SW480 (cell line): ENCODE results near the gene CD164L2.
A peak's percentile ranks its signal among the peaks of the same experiment; 100 is the strongest.

Source experiments
- DNase-seq: peaks from one replicate; pipeline ENCODE4 v3.0.0-alpha.2; 2016; ENCODE audit warnings: low spot score

Gene CD164L2

DNA sequence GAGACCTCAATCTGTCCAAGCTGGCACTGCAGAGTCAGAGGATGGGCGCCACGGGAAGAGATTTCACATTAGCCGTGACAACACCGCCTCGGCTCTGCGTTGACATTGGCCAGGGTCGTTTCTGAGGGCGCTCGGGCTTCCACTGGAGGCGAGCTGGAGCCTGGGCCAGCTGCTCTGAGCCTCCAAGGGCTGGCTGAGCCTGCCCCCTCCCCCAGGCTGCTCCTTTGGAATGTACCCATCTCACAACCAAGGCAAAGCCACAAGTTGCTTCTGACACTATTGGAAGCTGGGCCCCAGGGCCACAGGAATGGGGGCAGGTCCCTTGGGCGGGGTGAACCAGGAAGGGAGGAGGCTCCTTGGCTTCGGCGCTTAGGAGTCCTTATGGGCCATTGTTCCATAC is 21.9 kb upstream of the CD164L2 start:
- no peak for DNase-seq

GRCh38 chr1:27403931-27404330 is 20.8 kb upstream of the CD164L2 start:
- DNase-seq, result no peak

- DNase-seq, result no peak
Measured at GRCh38 chr1:27403065-27403726, 20.1 kb upstream of the CD164L2 start.

DNA sequence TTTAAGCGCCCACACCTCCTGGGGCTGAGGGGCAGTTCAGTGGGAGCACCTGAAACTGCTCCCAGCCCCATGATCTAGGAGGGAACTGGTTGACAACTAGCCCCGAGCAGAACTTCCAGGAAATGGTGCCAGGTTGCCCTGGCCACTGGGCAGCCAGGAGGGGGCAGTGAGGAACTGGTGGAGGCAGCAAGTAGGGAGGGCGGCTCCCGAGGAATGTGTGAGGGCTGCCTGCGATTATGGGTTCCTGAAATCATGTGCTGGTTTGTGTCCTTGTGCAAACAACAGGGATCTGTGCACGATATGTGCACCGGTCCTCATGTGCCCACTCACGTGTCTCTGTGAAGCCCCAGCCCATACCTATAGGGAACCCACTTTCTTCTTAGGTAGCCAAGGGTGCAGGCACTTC is 19.2 kb upstream of the CD164L2 start:
- DNase-seq, result peak; percentile 28

DNA sequence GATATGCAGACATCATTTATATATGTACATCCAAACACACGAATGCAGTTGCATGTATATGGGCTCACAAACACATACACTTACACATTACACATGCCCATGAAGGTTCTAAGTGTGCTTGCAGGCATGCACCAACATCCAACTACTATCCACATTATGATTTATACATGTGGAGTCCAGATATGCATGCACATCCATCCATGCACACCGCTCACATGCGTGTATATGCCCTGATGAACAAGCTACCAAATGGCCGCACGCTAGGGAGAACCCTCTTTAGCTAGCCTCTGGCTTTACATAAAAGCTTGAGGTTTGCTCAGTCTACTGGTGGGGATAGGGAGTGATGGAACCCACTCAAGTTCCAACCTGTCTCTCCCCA is 17.8 kb upstream of the CD164L2 start:
- no peak for DNase-seq

DNA sequence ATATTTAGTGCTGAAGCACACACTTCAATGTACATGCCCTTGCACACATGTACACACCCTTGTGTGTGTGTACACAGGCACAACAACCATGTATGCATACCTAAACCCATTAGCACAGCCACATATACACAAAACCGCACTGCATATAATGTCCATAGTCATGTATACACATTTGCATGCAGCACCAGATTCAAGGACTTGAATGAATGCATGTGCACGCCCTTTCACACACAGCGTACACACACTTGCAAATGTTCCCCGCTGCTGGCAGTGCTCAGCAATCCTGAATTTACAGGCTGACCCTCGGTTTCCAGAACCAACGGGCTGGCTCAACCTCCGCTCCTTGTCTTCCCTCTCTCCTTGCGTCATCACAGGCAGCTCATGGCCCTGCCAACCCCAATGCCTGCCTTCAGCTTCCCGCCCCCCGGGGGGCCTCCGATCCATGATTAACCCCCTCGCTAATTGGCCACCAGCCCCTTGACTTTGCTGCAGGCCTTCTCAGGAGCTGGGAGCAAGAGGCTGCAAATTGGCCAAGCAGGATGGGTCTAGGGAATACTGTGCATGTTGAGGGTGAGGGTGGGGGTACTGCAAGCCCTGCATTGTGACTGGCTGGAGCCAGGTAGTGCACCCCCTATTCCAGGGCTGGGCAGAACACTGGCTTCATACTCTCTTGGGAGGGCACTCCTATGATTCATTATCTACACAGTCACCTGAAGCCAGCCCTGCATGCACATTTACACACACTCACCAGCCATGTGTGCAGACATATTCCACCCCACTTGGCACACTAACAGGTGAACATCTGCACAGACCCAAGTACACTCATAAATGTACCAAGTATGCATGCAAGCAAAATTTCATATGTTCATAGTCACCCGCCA is 17.2 kb upstream of the CD164L2 start:
- no peak for DNase-seq

- no peak for DNase-seq
Measured at GRCh38 chr1:27399251-27400025, 16.3 kb upstream of the CD164L2 start.

DNA sequence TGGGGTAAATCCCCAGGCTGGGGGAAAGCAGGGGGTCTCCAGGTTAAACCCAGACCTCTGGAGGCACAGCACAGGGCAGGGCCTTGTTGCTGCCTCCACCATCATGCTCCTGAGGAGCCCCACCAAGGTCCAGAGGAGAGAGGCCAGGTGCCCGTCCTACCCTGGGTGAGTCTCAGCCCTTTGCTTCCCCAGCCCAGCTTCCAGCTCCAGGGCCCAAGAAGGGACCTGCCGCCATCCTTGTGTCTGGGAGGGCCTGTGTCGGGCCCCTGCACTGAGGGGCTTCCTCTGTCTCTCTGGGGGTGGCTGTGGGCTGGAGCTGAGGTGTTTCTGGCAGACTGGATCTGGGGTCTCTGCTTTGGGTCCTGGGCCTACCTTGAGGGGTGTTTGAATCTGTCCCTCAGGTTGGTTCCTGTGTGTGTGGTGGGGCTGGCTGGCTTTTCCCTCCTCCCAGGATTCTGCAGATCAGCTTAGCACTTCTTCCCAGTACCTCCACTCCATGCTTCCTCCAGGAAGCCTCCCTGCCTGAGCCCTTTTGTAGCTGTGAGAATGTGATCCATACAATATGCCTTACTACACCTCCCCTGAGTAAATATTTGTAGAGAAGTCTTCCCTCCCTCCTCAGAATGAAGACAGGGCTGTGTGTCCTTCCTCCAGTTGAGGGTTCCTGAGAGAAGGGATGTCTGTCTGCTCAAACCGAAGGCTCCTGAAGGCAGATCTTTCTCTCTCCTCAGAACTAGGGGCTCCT is 15.4 kb upstream of the CD164L2 start:
- no peak for DNase-seq

DNA sequence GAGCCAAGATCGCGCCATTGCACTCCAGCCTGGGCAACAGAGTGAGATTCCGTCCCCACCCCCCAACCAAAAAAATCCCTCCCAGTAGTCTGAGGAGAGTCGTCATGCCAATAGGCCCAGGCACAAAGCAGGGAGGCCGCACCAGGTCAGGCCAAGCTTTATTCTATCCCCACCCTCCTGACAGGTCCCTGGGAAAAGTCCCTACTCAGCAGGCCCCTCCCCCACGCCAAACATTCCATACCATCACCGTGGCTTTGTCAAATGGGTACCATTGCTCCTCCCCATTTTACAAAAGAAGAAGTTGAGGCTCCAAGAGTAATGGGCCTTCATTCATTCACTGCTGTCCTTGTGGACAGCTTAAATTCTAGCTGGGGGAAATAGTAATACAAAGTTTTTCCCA is 14.6 kb upstream of the CD164L2 start:
- no peak for DNase-seq

GRCh38 chr1:27397110-27397509 is 14.0 kb upstream of the CD164L2 start:
- DNase-seq, result no peak

DNA sequence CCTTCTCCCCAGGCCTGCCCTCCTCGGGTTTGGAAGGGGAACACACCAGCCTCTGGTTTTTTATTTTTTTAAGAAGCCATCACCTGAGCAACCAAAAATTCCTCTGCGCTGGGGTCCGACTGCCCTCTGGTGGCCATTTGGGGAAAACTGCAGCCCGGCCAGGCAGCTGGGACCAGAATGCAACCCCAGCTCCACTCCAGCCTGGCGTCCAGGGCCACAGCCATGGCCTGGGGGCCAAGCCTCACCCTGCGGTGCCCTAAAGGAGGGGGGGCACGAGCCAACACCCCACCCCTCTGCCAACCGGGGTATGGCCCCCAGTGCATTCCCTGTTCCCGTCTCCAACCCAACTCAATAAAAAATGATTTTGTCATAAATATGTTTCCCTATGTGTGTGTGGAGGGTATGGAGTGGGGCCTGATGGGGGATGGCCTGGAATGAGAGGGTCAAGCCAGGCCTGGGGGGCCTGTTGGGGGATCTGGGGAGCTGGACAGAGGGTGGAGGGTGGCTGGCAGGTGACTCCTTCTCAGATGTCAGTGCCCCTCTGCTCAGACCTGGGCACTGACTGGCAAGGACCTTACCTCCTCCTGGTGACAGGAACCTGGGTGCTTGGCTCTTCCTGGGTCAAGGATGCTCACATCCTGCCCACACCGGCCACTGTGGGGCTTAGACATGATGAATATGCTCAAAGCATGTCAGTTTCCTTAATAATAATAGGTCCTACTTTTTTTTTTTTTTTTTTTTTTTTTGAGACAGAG is 12.5 kb upstream of the CD164L2 start:
- DNase-seq, result peak; percentile 73

GRCh38 chr1:27394925-27395324 is 11.8 kb upstream of the CD164L2 start:
- DNase-seq, result no peak

DNA sequence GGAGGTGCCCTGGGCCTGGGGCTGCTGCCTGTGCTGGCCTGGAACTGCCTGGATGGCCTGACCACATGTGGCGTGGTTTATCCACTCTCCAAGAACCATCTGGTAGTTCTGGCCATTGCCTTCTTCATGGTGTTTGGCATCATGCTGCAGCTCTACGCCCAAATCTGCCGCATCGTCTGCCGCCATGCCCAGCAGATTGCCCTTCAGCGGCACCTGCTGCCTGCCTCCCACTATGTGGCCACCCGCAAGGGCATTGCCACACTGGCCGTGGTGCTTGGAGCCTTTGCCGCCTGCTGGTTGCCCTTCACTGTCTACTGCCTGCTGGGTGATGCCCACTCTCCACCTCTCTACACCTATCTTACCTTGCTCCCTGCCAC is 11.1 kb upstream of the CD164L2 start:
- no peak for DNase-seq

DNA sequence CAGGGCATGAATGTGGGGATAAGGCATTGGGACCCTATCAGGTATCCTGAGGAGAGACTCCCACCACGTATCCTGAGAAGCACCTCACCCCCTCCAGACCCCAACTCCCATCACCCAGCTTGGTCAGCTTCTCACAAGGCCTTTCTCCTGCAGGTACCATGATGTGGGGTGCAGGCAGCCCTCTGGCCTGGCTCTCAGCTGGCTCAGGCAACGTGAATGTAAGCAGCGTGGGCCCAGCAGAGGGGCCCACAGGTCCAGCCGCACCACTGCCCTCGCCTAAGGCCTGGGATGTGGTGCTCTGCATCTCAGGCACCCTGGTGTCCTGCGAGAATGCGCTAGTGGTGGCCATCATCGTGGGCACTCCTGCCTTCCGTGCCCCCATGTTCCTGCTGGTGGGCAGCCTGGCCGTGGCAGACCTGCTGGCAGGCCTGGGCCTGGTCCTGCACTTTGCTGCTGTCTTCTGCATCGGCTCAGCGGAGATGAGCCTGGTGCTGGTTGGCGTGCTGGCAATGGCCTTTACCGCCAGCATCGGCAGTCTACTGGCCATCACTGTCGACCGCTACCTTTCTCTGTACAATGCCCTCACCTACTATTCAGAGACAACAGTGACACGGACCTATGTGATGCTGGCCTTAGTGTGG is 10.6 kb upstream of the CD164L2 start:
- DNase-seq, result no peak

DNA sequence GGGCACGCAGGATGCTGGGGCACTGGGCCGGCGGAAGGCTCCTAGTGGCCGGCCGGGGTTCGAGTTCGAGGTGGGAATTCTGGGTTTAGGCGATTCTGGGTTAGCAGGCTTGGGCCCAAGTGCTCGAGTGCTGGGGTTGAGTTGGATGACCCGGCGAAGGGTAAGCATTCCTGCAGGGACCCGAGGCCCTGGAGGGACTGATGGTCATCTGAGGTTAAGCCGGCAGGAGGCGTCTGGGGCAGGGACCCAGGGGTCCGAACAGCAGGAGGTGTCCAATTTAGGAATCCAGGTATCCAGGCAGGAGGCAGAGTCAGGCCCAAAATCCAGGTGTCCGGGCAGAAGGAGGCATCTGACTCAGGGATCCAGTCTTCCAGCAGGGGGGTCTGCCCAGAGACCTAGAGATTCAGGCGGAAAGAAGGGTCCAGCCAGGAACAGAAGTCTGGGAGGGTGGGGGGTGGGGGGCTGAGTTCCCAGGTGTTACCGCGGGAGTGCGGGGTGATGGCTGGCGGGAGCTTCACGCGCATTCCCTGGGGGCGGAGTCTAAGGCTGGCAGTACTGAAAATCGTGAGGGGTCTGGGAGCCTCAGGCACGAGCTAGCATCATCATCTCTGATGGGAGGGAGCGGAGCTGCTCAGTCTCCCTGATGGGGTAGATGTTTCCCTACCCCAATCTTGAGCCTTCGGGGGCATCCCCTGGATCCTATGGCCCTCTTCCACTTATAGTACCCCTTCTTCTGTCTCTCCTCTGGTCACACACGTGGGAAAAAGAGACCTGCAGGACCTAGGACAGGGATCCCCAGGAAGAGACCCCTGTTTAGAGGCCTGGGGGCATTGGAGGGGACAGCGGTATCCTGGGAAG is 9.9 kb upstream of the CD164L2 start:
- no peak for DNase-seq

GRCh38 chr1:27392096-27392777 is 9.1 kb upstream of the CD164L2 start, which contains the start of gene GPR3:
Gene GPR3 (plus strand): TSS chr1:27392622. CDS start chr1:27393799, 1,177 bp downstream.
- DNase-seq, result peak; percentile 88

- no peak for DNase-seq
Measured at GRCh38 chr1:27391511-27392095, 8.5 kb upstream of the CD164L2 start.

- peak; percentile 63 for DNase-seq
Measured at GRCh38 chr1:27388337-27389005, 5.3 kb upstream of the CD164L2 start.
